ENCODE measurements around the gene ASNSD1.
"Not testable (repeated sequence)": the region's sequence is repeated elsewhere in the genome, so short reads cannot be mapped to it uniquely, and the experiment has no call there.

DNA sequence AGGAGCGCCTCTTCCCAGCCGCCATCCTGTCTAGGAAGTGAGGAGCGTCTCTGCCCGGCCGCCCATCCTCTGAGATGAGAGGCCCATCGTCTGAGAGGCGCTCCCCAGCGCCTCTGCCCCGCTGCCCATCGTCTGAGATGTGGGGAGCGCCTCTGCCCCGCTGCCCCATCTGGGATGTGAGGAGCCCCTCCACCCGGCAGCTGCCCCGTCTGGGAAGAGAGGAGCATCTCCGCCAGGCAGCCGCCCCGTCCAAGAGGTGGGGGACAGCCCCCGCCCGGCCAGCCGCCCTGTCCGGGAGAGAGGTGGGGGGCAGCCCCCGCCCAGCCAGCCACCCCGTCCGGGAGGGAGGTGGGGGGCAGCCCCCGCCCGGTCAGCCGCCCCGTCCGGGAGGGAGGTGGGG, 7.8 kb upstream of the ASNSD1 start:
- TF ChIP-seq, protein P1, sequence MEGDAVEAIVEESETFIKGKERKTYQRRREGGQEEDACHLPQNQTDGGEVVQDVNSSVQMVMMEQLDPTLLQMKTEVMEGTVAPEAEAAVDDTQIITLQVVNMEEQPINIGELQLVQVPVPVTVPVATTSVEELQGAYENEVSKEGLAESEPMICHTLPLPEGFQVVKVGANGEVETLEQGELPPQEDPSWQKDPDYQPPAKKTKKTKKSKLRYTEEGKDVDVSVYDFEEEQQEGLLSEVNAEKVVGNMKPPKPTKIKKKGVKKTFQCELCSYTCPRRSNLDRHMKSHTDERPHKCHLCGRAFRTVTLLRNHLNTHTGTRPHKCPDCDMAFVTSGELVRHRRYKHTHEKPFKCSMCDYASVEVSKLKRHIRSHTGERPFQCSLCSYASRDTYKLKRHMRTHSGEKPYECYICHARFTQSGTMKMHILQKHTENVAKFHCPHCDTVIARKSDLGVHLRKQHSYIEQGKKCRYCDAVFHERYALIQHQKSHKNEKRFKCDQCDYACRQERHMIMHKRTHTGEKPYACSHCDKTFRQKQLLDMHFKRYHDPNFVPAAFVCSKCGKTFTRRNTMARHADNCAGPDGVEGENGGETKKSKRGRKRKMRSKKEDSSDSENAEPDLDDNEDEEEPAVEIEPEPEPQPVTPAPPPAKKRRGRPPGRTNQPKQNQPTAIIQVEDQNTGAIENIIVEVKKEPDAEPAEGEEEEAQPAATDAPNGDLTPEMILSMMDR (IDR thresholded peaks at IDR 0.05) = not testable (repeated sequence)
- TF ChIP-seq POLR2A, POLR2AphosphoS5 (IDR thresholded peaks at IDR 0.05): not testable (repeated sequence)

All from gastroesophageal sphincter (tissue), 3 donors.